ENCODE measurements around the gene TCF7L2.

- TF ChIP-seq CTCF (IDR thresholded peaks at IDR 0.05) (no peak), POLR2A (IDR thresholded peaks at IDR 0.05) (no peak)
Measured at GRCh38 chr10:113025487-113025886, 75.4 kb downstream of the TCF7L2 start.
